K562 (cell line): ENCODE results near the gene ZNF778. TPM values are rescaled to one million over a fixed set of nuclear protein-coding genes. Genes with fewer than 3 reads are reported as not detected.

Experiments
- EZH2 ChIP-seq: IDR thresholded peaks from 2 replicates; pipeline ENCODE4 v1.6.1; 2012; ENCODE audit warnings: low read depth, mild to moderate bottlenecking, inconsistent platforms, low read length, borderline replicate concordance
- NONO ChIP-seq, 2 experiments: fragments of 200-400 bp in 1 of 2; fragments of 450-650 bp in 1 of 2; formaldehyde crosslinking in 1 of 2; IDR thresholded peaks; 2 replicates each; pipeline ENCODE4 v1.6.1; 2017; ENCODE audit warnings: low read depth in 2 of 2, mild to moderate bottlenecking in 2 of 2, moderate library complexity in 2 of 2, low read length in 1 of 2
- PRMT5 ChIP-seq: sonication (generic); formaldehyde crosslinking; IDR thresholded peaks from 2 replicates; pipeline ENCODE4 v1.5.0; 2020; ENCODE audit warnings: missing genetic modification reagents
- RFX5 ChIP-seq: IDR thresholded peaks from 2 replicates; pipeline ENCODE4 v1.6.1; 2011; ENCODE audit warnings: low read depth, mild to moderate bottlenecking, improper control_type of control experiment, low read length
- polyA plus RNA-seq, 8 experiments: library from polyadenylated mRNA; depleted of rRNA in 4 of 8; stranded (reverse) in 5 of 8; unstranded in 3 of 8; fragments of >200 nt; fragmentation: Nextera tagmentation in 2 of 8; fragmentation: Illumina TruSeq in 1 of 8; extraction: Ambion mirVana in 2 of 8; extraction: Trizol in 1 of 8; gene quantifications; 2 replicates each; pipeline versions ENCODE4 v1.2.1 to v1.2.3, GENCODE V29; 2011 to 2014; ENCODE audit warnings: inconsistent platforms in 1 of 8, missing spikeins in 1 of 8
- total RNA-seq, 7 experiments: library from RNA; depleted of rRNA in 6 of 7; stranded (reverse); fragments of >200 nt in 6 of 7; fragmentation: Illumina TruSeq in 2 of 7; extraction: Trizol in 2 of 7; gene quantifications; 2 replicates each; pipeline versions ENCODE4 v1.2.1 to v1.2.3, GENCODE V29; 2011 to 2021; ENCODE audit warnings: low replicate concordance in 1 of 7
- TF ChIP-seq, protein P1 (sequence below): fragments of 250-450 bp; sonication (Bioruptor Pico); IDR thresholded peaks from 2 replicates; pipeline ENCODE4 v1.4.0; 2020; ENCODE audit warnings: mild to moderate bottlenecking, moderate library complexity
- TF ChIP-seq, protein P2 (sequence below): fragments of 200-800 bp; sonication (Bioruptor generic); IDR thresholded peaks from 2 replicates; pipeline ENCODE4 v1.6.1; 2016; ENCODE audit warnings: missing genetic modification characterization, missing compliant biosample characterization
- TF ChIP-seq, protein P3 (sequence below): fragments of 450-650 bp; IDR thresholded peaks from 2 replicates; pipeline ENCODE4 v1.6.1; 2016; ENCODE audit warnings: mild to moderate bottlenecking, moderate library complexity

The ZNF778 gene
- total and polyA plus RNA-seq, 9 of the 15 experiments (the other 6 are each of a cell fraction or from before 2014, with no cell fraction given): 0.70 to 60.6 (median 7.5) TPM

DNA sequence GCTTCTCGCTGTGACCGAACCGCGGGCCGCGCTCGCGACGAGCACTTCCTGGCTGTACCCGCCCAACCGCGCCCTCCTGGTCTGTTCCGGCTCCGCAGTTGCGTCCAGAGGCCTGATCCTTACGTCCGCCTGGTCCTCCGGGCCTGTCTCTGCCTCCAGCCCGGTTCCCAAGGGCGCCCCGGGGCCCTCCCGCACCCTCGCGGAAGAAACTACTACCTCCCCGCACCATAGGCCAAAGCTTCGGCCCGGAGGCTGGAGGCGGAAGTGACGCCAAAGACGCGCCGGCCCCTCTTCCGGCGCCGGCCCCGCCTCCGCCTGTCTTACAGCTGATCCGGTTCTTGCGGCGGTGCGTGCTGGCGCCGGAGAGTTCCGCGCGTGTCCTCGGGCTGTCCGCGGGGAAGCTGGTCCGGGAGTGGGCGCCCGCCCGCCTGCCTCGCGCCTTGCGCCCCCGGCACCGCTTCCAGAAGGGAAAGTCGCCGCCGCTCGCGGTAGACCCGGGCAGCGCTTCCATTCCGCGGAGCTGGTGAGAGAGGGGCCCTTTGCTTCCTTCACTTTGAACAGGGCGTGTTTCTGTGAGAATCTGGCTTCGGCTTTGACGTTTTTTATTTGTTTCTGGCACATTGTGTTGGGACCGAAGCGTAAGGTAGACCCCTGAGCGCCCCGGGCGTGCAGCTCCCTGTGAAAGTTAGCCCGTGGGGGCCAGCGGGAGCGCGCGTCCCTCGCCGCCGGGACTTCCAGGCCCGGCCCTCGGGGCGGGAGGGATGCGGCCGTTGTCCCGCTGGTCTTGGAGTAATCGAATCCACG, at the start of gene ZNF778 (continued):
- peak; percentile 12 to 18; a peak in 1 of 4 replicates for TF ChIP-seq NONO (IDR thresholded peaks at IDR 0.05; ENCODE audit: low read depth in 2 of 2, low read length in 1 of 2)
- no peak for TF ChIP-seq PRMT5 (CRISPR knock-in tag)
- TF ChIP-seq, protein P1, sequence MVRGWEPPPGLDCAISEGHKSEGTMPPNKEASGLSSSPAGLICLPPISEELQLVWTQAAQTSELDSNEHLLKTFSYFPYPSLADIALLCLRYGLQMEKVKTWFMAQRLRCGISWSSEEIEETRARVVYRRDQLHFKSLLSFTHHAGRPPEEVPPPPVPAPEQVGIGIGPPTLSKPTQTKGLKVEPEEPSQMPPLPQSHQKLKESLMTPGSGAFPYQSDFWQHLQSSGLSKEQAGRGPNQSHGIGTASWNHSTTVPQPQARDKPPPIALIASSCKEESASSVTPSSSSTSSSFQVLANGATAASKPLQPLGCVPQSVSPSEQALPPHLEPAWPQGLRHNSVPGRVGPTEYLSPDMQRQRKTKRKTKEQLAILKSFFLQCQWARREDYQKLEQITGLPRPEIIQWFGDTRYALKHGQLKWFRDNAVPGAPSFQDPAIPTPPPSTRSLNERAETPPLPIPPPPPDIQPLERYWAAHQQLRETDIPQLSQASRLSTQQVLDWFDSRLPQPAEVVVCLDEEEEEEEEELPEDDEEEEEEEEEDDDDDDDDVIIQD (CRISPR knock-in tag): no peak
- TF ChIP-seq RFX5: no peak
- TF ChIP-seq, protein P2, sequence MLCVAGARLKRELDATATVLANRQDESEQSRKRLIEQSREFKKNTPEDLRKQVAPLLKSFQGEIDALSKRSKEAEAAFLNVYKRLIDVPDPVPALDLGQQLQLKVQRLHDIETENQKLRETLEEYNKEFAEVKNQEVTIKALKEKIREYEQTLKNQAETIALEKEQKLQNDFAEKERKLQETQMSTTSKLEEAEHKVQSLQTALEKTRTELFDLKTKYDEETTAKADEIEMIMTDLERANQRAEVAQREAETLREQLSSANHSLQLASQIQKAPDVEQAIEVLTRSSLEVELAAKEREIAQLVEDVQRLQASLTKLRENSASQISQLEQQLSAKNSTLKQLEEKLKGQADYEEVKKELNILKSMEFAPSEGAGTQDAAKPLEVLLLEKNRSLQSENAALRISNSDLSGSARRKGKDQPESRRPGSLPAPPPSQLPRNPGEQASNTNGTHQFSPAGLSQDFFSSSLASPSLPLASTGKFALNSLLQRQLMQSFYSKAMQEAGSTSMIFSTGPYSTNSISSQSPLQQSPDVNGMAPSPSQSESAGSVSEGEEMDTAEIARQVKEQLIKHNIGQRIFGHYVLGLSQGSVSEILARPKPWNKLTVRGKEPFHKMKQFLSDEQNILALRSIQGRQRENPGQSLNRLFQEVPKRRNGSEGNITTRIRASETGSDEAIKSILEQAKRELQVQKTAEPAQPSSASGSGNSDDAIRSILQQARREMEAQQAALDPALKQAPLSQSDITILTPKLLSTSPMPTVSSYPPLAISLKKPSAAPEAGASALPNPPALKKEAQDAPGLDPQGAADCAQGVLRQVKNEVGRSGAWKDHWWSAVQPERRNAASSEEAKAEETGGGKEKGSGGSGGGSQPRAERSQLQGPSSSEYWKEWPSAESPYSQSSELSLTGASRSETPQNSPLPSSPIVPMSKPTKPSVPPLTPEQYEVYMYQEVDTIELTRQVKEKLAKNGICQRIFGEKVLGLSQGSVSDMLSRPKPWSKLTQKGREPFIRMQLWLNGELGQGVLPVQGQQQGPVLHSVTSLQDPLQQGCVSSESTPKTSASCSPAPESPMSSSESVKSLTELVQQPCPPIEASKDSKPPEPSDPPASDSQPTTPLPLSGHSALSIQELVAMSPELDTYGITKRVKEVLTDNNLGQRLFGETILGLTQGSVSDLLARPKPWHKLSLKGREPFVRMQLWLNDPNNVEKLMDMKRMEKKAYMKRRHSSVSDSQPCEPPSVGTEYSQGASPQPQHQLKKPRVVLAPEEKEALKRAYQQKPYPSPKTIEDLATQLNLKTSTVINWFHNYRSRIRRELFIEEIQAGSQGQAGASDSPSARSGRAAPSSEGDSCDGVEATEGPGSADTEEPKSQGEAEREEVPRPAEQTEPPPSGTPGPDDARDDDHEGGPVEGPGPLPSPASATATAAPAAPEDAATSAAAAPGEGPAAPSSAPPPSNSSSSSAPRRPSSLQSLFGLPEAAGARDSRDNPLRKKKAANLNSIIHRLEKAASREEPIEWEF: no peak
- TF ChIP-seq, protein P3, sequence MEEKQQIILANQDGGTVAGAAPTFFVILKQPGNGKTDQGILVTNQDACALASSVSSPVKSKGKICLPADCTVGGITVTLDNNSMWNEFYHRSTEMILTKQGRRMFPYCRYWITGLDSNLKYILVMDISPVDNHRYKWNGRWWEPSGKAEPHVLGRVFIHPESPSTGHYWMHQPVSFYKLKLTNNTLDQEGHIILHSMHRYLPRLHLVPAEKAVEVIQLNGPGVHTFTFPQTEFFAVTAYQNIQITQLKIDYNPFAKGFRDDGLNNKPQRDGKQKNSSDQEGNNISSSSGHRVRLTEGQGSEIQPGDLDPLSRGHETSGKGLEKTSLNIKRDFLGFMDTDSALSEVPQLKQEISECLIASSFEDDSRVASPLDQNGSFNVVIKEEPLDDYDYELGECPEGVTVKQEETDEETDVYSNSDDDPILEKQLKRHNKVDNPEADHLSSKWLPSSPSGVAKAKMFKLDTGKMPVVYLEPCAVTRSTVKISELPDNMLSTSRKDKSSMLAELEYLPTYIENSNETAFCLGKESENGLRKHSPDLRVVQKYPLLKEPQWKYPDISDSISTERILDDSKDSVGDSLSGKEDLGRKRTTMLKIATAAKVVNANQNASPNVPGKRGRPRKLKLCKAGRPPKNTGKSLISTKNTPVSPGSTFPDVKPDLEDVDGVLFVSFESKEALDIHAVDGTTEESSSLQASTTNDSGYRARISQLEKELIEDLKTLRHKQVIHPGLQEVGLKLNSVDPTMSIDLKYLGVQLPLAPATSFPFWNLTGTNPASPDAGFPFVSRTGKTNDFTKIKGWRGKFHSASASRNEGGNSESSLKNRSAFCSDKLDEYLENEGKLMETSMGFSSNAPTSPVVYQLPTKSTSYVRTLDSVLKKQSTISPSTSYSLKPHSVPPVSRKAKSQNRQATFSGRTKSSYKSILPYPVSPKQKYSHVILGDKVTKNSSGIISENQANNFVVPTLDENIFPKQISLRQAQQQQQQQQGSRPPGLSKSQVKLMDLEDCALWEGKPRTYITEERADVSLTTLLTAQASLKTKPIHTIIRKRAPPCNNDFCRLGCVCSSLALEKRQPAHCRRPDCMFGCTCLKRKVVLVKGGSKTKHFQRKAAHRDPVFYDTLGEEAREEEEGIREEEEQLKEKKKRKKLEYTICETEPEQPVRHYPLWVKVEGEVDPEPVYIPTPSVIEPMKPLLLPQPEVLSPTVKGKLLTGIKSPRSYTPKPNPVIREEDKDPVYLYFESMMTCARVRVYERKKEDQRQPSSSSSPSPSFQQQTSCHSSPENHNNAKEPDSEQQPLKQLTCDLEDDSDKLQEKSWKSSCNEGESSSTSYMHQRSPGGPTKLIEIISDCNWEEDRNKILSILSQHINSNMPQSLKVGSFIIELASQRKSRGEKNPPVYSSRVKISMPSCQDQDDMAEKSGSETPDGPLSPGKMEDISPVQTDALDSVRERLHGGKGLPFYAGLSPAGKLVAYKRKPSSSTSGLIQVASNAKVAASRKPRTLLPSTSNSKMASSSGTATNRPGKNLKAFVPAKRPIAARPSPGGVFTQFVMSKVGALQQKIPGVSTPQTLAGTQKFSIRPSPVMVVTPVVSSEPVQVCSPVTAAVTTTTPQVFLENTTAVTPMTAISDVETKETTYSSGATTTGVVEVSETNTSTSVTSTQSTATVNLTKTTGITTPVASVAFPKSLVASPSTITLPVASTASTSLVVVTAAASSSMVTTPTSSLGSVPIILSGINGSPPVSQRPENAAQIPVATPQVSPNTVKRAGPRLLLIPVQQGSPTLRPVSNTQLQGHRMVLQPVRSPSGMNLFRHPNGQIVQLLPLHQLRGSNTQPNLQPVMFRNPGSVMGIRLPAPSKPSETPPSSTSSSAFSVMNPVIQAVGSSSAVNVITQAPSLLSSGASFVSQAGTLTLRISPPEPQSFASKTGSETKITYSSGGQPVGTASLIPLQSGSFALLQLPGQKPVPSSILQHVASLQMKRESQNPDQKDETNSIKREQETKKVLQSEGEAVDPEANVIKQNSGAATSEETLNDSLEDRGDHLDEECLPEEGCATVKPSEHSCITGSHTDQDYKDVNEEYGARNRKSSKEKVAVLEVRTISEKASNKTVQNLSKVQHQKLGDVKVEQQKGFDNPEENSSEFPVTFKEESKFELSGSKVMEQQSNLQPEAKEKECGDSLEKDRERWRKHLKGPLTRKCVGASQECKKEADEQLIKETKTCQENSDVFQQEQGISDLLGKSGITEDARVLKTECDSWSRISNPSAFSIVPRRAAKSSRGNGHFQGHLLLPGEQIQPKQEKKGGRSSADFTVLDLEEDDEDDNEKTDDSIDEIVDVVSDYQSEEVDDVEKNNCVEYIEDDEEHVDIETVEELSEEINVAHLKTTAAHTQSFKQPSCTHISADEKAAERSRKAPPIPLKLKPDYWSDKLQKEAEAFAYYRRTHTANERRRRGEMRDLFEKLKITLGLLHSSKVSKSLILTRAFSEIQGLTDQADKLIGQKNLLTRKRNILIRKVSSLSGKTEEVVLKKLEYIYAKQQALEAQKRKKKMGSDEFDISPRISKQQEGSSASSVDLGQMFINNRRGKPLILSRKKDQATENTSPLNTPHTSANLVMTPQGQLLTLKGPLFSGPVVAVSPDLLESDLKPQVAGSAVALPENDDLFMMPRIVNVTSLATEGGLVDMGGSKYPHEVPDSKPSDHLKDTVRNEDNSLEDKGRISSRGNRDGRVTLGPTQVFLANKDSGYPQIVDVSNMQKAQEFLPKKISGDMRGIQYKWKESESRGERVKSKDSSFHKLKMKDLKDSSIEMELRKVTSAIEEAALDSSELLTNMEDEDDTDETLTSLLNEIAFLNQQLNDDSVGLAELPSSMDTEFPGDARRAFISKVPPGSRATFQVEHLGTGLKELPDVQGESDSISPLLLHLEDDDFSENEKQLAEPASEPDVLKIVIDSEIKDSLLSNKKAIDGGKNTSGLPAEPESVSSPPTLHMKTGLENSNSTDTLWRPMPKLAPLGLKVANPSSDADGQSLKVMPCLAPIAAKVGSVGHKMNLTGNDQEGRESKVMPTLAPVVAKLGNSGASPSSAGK: peak; percentile 33; the same call in 1 of the 2 replicates
- TF ChIP-seq EZH2: no peak
